GF-D8 (cell line): Measurements from ENCODE around the gene MCC.
"Not testable (repeated sequence)": the region's sequence is repeated elsewhere in the genome, so short reads cannot be mapped to it uniquely, and the experiment has no call there.

ENCODE experiments used
- DNase-seq: peaks from one replicate; lab custom pipeline; 2025; lab: John Stamatoyannopoulos, UW

MCC gene

DNA sequence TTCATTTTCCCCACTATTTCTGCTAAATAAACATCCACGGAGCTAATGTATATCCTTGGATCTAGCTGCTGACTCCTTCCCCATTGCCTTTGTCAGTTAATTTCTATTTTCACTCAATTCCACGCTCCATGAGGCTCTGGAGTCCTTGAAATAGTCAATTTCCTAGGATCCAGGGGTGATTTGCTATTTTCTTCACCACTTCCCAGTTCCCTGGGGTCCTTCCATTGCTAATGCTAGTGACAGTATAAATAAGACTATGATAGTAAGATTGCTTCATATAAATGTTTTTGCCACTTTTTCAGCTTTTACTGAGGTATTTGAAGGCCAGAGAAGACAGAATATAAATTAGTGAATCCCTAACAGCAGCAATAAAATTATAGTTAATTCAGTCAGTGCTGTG, 66.6 kb downstream of the MCC start:
- DNase-seq = no peak

DNA sequence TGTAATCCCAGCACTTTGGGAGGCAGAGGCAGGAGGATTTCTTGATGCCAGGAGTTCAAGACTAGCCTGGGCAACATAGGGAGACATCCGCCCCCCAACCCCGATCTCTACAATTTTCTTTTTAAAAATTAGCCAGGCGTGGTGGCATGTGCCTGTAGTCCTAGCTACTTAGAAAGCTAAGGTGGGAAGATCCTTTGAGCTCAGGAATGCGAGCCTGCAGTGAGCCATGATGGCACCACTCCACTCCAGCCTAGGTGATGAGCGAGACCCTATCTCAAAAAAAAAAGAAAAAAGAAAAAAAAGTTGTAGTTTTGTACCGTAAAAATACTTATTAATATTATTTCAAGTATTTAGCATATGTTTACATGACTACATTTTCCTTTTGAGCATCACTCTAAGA, 82.7 kb downstream of the MCC start:
- DNase-seq = no peak

DNA sequence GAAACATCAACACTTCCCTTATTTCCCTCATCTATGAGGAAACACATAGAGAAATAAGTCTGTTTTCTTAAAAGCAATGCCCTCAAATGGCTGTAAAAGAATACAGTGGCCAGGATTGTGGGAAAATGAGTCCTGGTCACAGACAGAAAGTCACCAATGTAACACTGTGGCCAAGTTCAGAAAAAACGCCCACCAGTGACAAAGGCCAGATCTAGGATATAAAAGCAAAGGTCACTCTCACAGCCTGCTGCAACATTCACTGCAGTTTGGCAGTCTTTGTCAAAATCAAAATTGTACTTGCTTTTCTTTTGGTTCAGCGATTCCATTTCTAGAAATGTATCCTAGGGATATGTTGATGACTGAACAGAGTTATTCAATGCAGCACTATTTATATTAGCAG, 84.0 kb downstream of the MCC start:
- DNase-seq = no peak

DNA sequence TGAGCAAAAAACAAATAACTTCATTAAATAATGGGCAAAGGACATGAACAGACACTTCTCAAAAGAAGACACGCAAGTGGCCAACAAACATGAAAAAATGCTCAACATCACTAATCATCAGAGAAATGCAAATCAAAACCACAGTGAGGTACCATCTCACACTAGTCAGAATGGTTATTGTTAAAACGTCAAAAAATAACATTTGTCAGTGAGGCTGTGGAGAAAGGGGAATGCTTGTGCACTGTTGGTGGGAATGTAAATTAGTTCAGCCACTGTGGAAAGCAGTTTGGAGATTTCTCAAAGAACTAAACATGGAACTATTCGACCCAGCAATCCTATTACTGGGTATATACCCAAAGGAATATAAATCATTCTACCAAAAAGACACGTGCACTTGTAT, 90.3 kb downstream of the MCC start:
- DNase-seq = not testable (repeated sequence)

DNA sequence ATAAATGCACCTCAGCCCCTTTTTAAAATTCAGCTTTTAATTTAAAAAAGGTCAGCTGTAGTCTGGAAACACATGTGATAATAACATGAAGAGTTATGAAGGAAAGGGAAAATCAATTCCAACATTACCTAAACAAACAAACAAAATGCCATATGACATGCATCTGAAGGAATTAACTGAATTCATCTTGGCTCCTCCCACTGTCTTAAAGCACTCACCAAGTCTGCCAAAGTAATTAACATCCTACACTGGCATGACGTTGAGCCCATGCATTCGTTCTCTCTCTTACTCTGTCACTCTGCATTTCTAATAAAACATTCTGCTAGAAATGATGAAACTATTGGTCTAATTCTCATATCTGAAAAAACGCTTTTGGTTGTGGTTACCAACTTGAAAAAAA, 91.2 kb downstream of the MCC start:
- no peak for DNase-seq

DNA sequence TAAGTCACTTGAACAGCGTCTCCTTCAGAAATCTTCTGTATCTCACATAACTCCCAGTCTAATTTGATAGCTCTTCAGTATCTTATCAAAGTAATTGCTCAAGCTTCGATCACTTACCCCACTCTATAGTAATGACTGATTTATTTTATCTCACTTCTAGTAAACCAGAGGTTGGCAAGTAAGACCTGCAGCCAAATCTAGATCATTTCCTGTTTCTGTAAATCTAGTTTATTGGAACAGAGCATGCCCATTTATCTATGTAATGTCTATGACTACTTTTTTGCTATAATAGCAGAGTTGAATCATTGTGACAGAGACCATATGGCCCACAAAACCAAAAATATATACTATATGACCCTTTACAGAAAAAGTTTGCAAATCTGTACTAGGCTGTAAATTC, 93.6 kb downstream of the MCC start:
- DNase-seq = no peak

DNA sequence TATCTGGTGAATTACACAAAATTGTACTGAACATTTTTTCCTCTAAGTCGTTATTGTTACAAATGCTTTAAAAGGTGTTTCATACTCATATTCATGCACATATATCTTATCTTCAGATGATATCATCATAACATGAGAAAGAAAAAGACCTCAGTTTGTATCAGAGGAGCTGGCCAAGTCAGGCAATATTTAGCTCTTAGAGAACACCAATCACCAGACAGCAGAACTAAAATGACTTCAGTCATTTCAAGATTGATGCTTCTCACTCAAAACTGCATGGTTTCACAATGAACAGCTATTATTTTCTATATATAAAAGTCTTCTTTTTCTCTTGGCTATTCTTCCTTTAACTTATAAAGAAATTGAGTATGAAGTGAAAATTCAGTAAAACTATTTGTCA, 98.0 kb downstream of the MCC start:
- DNase-seq = no peak

DNA sequence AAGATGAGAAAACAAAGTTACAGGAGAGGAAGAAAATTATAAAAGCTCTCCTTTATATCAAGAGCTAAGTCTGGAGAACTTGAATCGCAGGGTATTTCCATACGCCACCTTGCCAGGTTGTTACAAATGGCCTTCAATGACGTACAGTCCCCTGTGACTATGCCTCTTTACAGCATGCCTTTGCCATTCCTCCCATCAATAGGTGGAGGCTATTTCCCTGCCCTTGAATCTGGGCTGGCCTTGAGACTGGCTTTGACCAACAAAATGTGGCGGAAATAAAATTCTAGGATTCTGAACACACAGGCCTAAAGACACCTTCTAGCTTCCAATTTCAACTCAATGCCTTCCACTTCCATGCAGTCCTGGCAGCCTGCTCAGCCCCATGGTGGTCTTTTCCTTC, 99.1 kb downstream of the MCC start:
- no peak for DNase-seq

DNA sequence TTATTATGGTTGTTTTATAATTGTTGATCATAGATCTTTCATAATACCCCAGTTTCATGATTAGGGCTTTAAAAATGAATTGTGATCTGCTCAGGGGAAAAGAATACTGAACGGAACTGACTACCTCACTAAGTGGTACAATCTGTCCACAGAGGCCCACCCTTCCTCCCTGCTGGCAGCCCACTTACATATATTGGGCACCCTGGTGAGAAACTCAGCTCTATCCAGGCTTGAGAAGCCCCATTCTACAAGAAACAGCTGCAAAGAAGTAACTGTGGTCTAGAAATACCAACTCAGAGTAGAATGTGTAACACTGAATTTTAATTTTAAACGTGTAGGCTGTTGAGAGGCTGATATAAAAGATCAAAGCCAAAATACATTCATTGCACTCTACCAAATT, 100.4 kb downstream of the MCC start:
- no peak for DNase-seq

DNA sequence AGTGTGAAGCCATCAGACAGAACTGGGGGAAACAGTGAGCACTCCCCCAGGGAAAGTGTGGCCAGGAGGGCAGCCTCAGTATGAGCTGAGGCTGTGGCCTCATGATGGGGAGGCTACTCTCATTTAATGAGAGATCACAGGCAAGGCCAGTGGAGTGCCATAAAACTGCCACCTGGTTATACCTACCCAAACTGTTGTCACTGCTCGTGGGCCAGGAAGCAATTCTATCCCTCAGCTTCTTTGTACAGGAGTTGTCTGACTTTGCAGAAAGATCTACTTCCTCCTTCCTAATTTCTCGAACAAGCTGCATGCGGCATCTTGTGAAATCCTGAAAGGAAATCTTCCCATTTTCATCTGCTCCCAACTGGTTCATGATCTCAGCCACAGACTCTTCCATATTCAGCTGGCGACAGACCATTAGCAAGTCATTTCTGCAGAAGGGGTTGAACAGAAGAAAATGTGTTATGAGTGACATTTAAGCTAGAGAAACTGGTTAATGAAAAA, 103.4 kb downstream of the MCC start:
- DNase-seq = no peak

DNA sequence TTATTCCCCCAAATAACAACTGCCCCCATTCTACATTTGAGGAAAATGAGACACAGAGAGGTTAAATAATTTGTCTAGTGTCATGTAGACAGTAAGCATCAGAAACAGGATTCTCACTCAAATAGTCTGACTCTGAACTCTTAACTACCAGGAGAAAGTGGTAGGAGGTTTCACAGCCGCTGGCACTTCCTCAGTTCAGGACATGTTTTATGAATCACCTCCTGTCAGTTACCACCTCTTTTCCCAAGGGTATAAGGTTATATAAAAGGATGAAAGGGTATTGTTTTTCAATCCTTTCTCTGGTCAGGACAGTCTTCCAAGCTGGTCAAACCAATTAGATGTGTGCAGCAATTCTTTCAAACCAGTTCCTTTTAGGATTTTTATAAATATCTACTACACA, 105.5 kb downstream of the MCC start:
- DNase-seq = no peak

DNA sequence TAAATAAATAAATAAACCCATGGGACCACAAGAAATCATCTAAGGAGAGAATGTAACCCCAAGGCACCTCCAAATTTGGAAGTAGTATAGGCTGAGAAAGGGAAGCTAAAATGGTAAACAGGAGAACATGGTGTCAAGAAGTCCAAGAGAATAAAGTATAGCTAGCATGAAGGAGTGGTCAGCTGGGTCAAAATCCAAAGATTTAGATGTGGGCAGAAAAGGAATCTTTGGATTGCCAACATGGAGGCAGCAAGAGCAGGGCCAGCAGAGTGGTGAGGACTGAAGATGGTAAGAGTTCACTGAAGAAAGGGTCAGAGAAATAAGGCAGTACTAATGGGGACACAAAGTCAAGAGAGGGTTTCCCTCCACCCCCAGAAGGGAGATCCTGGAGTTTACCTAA, 106.5 kb downstream of the MCC start:
- DNase-seq = no peak

DNA sequence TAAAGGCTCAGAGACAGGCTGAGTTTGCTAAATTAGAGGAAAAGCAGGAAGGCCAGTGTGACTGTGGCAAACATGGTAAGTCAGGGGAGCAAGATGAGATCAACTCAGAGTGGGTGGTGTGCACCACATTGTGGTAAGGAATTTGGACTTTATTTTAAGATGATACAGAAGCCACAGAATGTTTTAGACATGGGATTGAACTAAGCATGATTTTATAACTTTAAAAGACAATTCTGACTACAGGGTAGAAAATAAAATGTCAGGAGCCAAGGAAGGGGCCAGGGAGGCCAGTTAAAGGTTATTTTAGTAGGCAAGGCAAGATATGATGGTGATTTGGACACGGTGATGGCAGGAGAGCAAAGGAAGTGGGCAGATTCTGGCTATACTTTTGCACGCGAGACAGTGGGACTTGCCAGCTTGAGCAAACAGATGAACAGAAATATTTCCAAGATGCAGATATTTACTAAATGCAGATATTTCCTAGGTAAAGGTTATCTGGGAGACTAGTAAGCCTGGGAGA, 107.4 kb downstream of the MCC start:
- no peak for DNase-seq

DNA sequence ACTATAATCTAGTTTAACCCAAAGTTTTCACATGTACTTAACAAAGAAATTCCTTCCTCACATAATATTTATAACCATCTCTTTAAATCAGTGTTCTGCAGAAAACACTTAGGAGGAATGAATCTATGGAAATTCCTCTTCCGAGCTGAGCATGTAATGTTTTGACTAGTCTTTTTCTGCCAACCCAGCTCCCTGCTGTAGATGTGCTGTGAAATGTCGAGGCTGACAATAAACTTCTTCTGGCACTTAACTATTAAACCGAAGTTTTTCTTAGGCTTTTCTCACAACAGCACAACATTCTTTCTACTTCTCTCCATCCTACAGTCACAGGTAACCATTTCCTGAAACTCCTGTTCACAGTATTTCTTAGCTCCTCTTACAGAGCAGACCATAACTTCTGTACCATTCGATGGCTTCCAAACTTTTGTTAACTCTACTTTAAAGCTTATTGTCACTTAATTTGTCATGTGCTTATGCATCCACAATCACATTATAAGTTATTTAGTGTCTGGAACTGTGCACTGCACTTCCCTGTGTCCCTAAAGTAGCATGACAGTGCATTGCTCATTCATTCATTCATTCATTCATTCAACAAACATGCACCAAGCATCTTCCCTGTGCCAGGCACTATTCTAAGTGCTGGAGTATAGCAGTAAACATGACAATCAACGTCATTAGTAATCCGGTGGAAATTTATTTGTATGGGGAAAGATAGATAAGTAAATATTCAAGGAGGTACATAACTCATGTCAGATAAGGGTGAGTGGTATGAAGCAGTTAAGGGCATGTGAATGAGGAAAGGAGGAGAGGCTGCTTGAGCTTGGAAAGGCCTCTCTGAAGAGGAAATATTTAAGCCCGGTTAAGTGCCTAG, 108.1 kb downstream of the MCC start:
- DNase-seq = no peak

DNA sequence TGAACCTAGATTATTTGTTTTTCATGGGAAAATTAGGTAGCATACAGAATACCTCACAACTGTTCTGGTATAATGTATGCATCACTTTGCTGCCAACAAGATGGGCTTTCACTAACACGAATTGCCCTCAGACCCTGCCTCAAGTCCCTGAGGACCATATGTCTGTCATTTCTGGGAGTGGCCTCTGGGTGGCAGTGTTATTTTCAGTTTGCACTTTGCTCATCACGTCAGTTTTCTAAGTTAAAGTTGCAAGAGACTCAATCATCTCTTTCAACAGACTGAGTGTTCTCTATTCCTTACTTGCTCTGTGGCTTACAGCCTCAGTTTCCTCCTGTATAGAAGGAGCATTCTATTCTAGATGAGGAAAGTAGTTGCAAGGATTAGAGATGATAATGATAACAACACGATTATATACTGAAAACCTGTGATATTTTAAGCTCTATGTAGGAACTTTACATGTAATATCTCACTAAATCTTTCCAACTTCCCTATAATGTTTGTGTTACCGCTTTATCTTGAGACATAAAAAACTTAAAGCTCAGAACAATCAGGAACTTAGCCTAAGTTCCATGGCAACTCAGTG, 109.2 kb downstream of the MCC start:
- DNase-seq = no peak

DNA sequence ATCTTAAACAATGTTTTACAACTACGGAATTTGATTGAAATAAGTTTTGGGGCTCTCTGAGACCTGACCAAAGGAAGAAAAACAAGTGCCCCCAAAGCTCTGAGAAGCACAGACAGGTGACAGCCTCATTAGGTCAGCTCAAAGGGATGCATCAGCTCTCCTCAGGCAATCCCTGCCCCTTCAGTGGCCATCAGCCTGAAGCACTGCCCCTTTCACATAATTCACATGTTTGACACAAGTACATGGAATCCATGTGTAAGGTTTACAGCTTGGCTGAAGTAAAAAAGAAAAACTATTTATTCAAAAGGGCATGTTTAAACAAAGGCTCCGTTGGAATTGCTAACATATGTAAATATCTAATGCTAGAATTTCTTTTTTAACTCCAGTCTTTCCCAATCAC, 109.7 kb downstream of the MCC start:
- DNase-seq = no peak

DNA sequence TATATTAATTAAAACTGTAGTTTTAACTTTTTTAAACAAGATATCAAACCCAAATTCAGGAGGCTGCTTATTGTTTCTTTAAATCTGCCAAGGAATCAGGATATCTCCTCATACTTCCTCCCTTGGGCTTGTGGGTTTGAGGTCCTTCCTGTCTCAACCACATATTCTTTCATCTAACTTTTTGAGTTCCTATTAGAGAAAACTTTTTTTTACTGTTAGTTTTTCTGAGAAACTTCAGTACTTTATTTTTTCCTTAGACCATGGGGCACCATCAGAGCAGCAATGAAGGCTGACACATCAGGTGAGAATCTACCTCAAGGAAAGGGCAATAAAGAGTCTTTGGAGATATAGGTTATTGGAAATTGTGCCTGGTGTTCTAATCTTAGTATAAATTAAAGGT, 110.2 kb downstream of the MCC start:
- peak; percentile 16 for DNase-seq

DNA sequence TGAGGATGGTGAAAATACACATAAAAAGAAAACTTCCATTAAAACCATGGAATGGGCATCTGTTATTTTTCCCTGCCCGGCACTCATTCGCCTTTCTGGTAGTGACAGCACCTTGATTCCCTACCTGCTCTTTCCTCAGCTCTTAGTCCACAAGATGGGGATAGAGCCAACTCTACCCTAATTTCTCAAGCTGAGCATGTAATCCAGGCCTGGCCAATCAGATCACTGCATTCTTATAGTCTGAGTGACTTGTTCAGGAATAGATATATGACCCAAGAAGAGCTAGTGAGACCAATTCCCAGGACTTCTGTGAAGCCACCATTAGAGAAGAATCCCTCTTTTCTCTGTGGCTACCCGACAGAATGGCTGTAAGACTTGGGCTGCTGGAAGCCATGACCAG, 111.6 kb downstream of the MCC start:
- no peak for DNase-seq

DNA sequence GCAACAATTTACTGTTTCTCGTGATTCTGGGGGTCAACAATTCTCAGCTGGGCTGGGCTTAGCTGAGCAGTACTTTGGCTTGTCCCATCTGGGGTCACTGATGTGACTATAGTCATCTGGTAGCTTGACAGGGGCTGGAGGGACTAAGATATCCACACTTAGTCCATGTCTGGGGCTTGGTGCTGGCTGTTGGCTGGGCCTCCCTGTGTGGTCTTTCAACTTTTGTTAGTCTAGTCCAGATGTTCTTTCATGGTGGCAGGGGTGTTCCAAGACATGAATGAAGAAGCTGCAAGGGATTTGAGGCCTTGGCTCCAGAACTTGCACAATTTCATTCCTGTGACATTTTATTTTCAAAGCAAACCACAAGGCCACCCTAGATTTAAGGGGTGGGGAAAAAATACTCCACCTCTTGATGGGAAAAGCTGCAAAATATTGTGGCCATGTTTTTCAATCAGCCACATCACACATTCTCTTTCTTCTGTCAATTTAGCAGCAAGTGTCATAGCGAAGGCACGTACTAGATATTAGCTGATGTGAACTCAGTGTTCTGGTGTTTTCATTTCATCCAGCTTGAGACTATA, 112.7 kb downstream of the MCC start:
- no peak for DNase-seq

DNA sequence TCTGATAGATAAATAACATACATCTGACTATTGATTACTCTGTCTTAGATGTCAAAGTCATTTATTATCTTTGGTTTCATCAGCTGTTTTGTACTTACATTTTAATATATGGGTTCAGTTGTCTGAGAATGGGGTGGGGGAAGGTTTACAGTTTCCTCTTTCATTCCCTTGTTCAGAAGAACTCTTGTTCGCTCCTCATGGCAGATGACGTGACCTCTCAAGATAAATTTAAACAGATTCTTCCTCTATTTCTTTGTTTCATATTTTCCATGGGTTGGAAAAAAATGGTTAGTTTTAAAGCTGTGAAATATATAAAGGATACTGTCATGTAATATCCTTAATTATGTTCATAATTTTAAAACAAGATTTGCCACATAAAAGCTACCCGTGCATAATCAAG, 114.8 kb downstream of the MCC start:
- DNase-seq = no peak

DNA sequence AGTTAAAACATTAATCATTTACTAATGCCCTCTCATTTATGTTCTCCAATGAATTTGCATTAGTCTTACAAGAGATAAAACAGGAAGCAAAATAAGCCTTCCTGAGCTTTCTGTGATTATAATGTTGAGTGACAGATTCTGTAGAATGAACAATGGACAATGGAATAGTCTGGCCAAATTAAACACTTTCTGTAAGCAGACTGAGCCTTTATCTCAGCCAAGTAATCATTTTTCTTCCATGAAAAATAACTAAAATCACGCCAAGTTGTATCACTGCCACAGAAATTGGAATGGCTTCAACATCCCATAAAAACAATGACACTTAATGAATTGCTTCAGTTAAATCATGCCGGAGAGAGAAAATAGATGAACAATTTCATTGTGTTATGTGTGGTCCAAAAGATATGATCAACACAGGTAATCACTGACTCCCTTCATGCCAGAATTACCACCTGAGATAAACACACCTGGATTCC, 116.5 kb downstream of the MCC start:
- DNase-seq = no peak

DNA sequence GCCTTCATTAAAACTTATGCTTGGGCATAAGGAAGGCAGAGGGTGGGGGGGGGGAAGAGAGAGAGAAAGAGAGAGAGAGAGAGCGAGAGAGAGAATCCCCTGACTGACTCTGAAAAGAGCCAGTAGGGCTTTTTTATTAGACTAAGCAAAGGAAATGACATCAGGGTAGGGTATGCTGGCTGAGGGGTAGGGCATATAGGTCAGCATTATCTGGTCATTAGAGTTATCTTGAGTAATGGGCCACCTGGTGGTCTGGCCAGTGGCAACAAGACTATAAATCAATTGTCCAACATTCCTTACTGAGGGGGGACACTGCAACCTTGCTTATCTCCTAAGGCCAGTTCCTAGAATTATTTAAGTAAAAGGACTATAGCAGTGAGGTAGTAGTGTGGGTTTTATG, 120.7 kb downstream of the MCC start:
- DNase-seq = no peak

DNA sequence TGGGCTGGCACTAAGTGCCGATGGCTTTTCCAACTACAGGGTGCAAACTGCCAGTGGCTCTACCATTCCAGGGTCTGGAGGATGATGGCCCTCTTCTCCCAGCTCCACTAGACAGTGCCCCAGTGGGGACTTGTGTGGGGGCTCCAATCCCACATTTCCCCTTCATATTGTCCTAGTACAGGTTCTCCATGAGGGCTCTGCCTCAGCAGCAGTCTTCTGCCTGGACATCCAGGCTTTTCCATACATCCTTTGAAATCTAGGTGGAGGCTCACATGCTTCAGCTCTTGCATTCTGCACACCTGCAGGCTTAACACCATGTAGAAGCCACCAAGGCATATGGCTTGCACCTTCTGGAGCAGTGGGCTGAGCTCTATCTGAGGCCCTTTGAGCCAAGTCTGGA, 123.8 kb downstream of the MCC start:
- DNase-seq = no peak
